ENCODE data around the gene BSG.
"Not testable (repeated sequence)": the region's sequence is repeated elsewhere in the genome, so short reads cannot be mapped to it uniquely, and the experiment has no call there.

BSG gene

GRCh38 chr19:623974-624373 is 51.6 kb downstream of the BSG start:
- no peak overlapping the region for H3K4me3 ChIP-seq (ENCODE audit: low read length)
- no peak for DNase-seq (ENCODE audit: low read depth)
- no peak for TF ChIP-seq CTCF (IDR thresholded peaks at IDR 0.05; ENCODE audit: insufficient read depth, low read depth, low read length, missing control alignments)

GRCh38 chr19:624433-625109 is 52.2 kb downstream of the BSG start:
- DNase-seq (ENCODE audit: low read depth), result no peak
- no peak overlapping the region for H3K4me3 ChIP-seq (ENCODE audit: low read length)
- TF ChIP-seq CTCF (IDR thresholded peaks at IDR 0.05; ENCODE audit: insufficient read depth, low read depth, low read length, missing control alignments), result no peak

GRCh38 chr19:625257-625656 is 52.9 kb downstream of the BSG start:
- H3K4me3 ChIP-seq (ENCODE audit: low read length), result no peak overlapping the region
- no peak for DNase-seq (ENCODE audit: low read depth)
- TF ChIP-seq CTCF (IDR thresholded peaks at IDR 0.05; ENCODE audit: insufficient read depth, low read depth, low read length, missing control alignments), result no peak

- not testable (repeated sequence) for H3K4me3 ChIP-seq (ENCODE audit: low read length)
- peak; percentile 81 for DNase-seq (ENCODE audit: low read depth)
Measured at GRCh38 chr19:626566-626965, 54.2 kb downstream of the BSG start.

GRCh38 chr19:628168-628567 is 55.8 kb downstream of the BSG start:
- no peak overlapping the region for H3K4me3 ChIP-seq (ENCODE audit: low read length)
- peak; percentile 23 for TF ChIP-seq CTCF (IDR thresholded peaks at IDR 0.05; ENCODE audit: insufficient read depth, low read depth, low read length, missing control alignments)
- DNase-seq (ENCODE audit: low read depth), result no peak

GRCh38 chr19:629515-629914 is 57.1 kb downstream of the BSG start:
- not testable (repeated sequence) for H3K4me3 ChIP-seq (ENCODE audit: low read length); DNase-seq (ENCODE audit: low read depth)

GRCh38 chr19:629961-630714 is 57.7 kb downstream of the BSG start:
- no peak overlapping the region for H3K4me3 ChIP-seq (ENCODE audit: low read length)
- DNase-seq (ENCODE audit: low read depth), result no peak
- TF ChIP-seq CTCF (IDR thresholded peaks at IDR 0.05; ENCODE audit: insufficient read depth, low read depth, low read length, missing control alignments), result no peak

GRCh38 chr19:632579-633067 is 60.2 kb downstream of the BSG start:
- peak; percentile 62 for DNase-seq (ENCODE audit: low read depth)
- peak overlapping the region; percentile 92 for H3K4me3 ChIP-seq (ENCODE audit: low read length)
- TF ChIP-seq CTCF (IDR thresholded peaks at IDR 0.05; ENCODE audit: insufficient read depth, low read depth, low read length, missing control alignments), result no peak

Data from epithelial cell of esophagus (primary cell).